WTC11 (cell line): ENCODE measurements around the gene LCNL1. TPM values are rescaled to one million over a fixed set of nuclear protein-coding genes. Genes with fewer than 3 reads are reported as not detected.

ENCODE experiments used
- ATAC-seq: fragments of 200-7000 bp; cut with Tn5 transposase; 2 replicates; pipeline ENCODE4 v1.10.0; 2021; ENCODE audit warnings: mild to moderate bottlenecking, moderate library complexity
- CTCF ChIA-PET: fragments of 300-600 bp; sonication (Branson Sonifier 250); formaldehyde crosslinking; loops from one replicate; lab custom pipeline; 2021; ENCODE audit warnings: antibody characterized with exemption; lab: Charles Lee
- POLR2A ChIA-PET: fragments of 350-600 bp; sonication (Branson Sonifier 250); formaldehyde crosslinking; loops from one replicate; lab custom pipeline; 2021; ENCODE audit warnings: antibody characterized with exemption; lab: Charles Lee
- DNase-seq: peaks from one replicate; pipeline ENCODE4 v3.0.0; 2021; ENCODE audit warnings: low spot score
- H3K27ac Mint-ChIP-seq: 2 replicates; pipeline ENCODE4 v1.8.0; 2021; ENCODE audit warnings: mixed read lengths
- H3K27me3 Mint-ChIP-seq: 2 replicates; pipeline ENCODE4 v1.8.0; 2021; ENCODE audit warnings: low read depth, mild to moderate bottlenecking, moderate library complexity, mixed read lengths
- H3K36me3 Mint-ChIP-seq: 2 replicates; pipeline ENCODE4 v1.8.0; 2021; ENCODE audit warnings: mixed read lengths
- H3K4me1 Mint-ChIP-seq: 2 replicates; pipeline ENCODE4 v1.8.0; 2022; ENCODE audit warnings: mixed read lengths
- H3K4me3 Mint-ChIP-seq: 2 replicates; pipeline ENCODE4 v1.8.0; 2021; ENCODE audit warnings: mild to moderate bottlenecking, moderate library complexity, mixed read lengths
- H3K9me3 Mint-ChIP-seq: 2 replicates; pipeline ENCODE4 v1.8.0; 2021; ENCODE audit warnings: mixed read lengths
- ATF1 ChIP-seq: sonication (generic); formaldehyde crosslinking; IDR thresholded peaks from 2 replicates; pipeline ENCODE4 v1.8.1; 2023; ENCODE audit warnings: mild to moderate bottlenecking, moderate library complexity, missing genetic modification reagents
- CREB1 ChIP-seq: sonication (generic); formaldehyde crosslinking; IDR thresholded peaks from 2 replicates; pipeline ENCODE4 v1.8.0; 2023; ENCODE audit warnings: mild to moderate bottlenecking, missing genetic modification reagents
- CREM ChIP-seq: sonication (generic); formaldehyde crosslinking; IDR thresholded peaks from 2 replicates; pipeline ENCODE4 v1.8.1; 2022; ENCODE audit warnings: mild to moderate bottlenecking, missing genetic modification reagents, moderate library complexity
- FOXK1 ChIP-seq: sonication (generic); formaldehyde crosslinking; IDR thresholded peaks from 2 replicates; pipeline ENCODE4 v1.8.0; 2022; ENCODE audit warnings: mild to moderate bottlenecking, moderate library complexity, missing genetic modification reagents
- IRF2 ChIP-seq: sonication (generic); formaldehyde crosslinking; IDR thresholded peaks from 2 replicates; pipeline ENCODE4 v1.8.0; 2022; ENCODE audit warnings: low read depth, missing genetic modification reagents, borderline replicate concordance
- KAT7 ChIP-seq: sonication (generic); formaldehyde crosslinking; IDR thresholded peaks from 2 replicates; pipeline ENCODE4 v1.8.1; 2023; ENCODE audit warnings: missing genetic modification reagents, mild to moderate bottlenecking, borderline replicate concordance
- MXD4 ChIP-seq: fragments of 250-450 bp; sonication (Bioruptor Pico); IDR thresholded peaks from 2 replicates; pipeline ENCODE4 v1.8.0; 2021; ENCODE audit warnings: mild to moderate bottlenecking, moderate library complexity, borderline replicate concordance
- NFE2L1 ChIP-seq: sonication (generic); formaldehyde crosslinking; IDR thresholded peaks from 2 replicates; pipeline ENCODE4 v1.8.1; 2023; ENCODE audit warnings: missing genetic modification reagents
- NR1H2 ChIP-seq: sonication (generic); formaldehyde crosslinking; IDR thresholded peaks from 2 replicates; pipeline ENCODE4 v1.9.0; 2021; ENCODE audit warnings: mild to moderate bottlenecking, moderate library complexity, missing genetic modification reagents
- NR3C1 ChIP-seq: sonication (generic); formaldehyde crosslinking; conservative IDR thresholded peaks from 2 replicates; pipeline ENCODE4 v1.8.1; 2023; ENCODE audit warnings: low read depth, mild to moderate bottlenecking, missing genetic modification reagents
- SOX15 ChIP-seq: fragments of 250-450 bp; sonication (Bioruptor Pico); IDR thresholded peaks from 2 replicates; pipeline ENCODE4 v1.9.0; 2021; ENCODE audit warnings: mild to moderate bottlenecking
- TEAD1 ChIP-seq: sonication (generic); formaldehyde crosslinking; IDR thresholded peaks from 2 replicates; pipeline ENCODE4 v1.8.0; 2022; ENCODE audit warnings: mild to moderate bottlenecking, missing genetic modification reagents
- ZBTB21 ChIP-seq: sonication (generic); formaldehyde crosslinking; IDR thresholded peaks from 2 replicates; pipeline ENCODE4 v1.8.1; 2023; ENCODE audit warnings: mild to moderate bottlenecking, missing genetic modification reagents, borderline replicate concordance
- ZNF121 ChIP-seq: sonication (generic); formaldehyde crosslinking; IDR thresholded peaks from 2 replicates; pipeline ENCODE4 v1.8.0; 2023; ENCODE audit warnings: missing genetic modification reagents
- ZNF219 ChIP-seq: sonication (generic); formaldehyde crosslinking; IDR thresholded peaks from 2 replicates; pipeline ENCODE4 v1.8.0; 2023; ENCODE audit warnings: missing genetic modification reagents, mild to moderate bottlenecking, borderline replicate concordance
- ZNF671 ChIP-seq: fragments of 250-450 bp; sonication (Bioruptor Pico); IDR thresholded peaks from 2 replicates; pipeline ENCODE4 v1.8.0; 2021; ENCODE audit warnings: mild to moderate bottlenecking
- total RNA-seq: library from RNA; stranded (reverse); gene quantifications from 3 replicates; pipeline ENCODE4 v1.2.3, GENCODE V29; 2021
- TF ChIP-seq, protein P1 (sequence below): fragments of 250-450 bp; sonication (Bioruptor Pico); IDR thresholded peaks from 2 replicates; pipeline ENCODE4 v1.9.0; 2021; ENCODE audit warnings: mild to moderate bottlenecking, borderline replicate concordance
- TF ChIP-seq, protein P2 (sequence below): sonication (generic); formaldehyde crosslinking; IDR thresholded peaks from 2 replicates; pipeline ENCODE4 v1.8.0; 2022; ENCODE audit warnings: mild to moderate bottlenecking, missing genetic modification reagents
- TF ChIP-seq, protein P3 (sequence below): sonication (generic); formaldehyde crosslinking; IDR thresholded peaks from 2 replicates; pipeline ENCODE4 v1.8.1; 2023; ENCODE audit warnings: mild to moderate bottlenecking, missing genetic modification reagents
- TF ChIP-seq, protein P4 (sequence below): sonication (generic); formaldehyde crosslinking; IDR thresholded peaks from 2 replicates; pipeline ENCODE4 v1.8.0; 2023; ENCODE audit warnings: missing genetic modification reagents, mild to moderate bottlenecking, borderline replicate concordance

Gene LCNL1
- total RNA-seq, 1 experiment from 2014 or later: 0.50 TPM

DNA sequence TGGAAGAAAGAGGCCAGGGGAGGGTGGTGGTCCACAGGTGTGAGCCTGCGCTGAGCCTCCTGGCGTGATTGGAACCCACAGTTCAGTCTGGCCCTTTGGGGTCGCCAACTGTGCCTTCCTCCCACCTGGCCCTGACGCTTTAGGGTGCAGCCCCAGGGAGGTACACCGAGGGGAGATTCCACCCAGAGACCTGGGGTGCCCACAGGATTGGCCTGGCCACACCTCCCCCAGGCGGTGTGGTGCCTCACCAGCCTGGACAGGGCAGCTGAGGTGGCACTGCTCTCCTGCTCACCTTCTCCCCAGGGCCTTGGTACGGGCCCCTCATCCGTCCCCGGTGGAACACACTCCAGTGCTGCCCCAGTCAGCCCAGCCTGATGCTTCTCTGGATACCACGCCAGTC, 14.6 kb downstream of the LCNL1 start:
- POLR2A ChIA-PET: no interaction called here
- no peak overlapping the region for H3K27ac Mint-ChIP-seq
- no peaks in the 10 kb centered on the region for H3K9me3 Mint-ChIP-seq
- ATAC-seq (no peak), DNase-seq (no peak)
- TF ChIP-seq MXD4 (CRISPR knock-in tag) (no peak), IRF2 (CRISPR knock-in tag) (no peak), NR1H2 (no peak), TEAD1 (CRISPR knock-in tag) (no peak)
- H3K36me3 Mint-ChIP-seq: no peaks in the 10 kb centered on the region
- H3K27me3 Mint-ChIP-seq: no peaks in the 10 kb centered on the region
- CTCF ChIA-PET: interaction anchor here (0.7 to 4.2 kb wide), 6 partner anchors 14 to 49 kb away, joined by 3 to 53 read pairs (median 16); partner anchors contain the start of genes ABCA2 and NPDC1
- no peak overlapping the region; the same call in 1 of the 2 replicates for H3K4me3 Mint-ChIP-seq
- H3K4me1 Mint-ChIP-seq: peaks cover 4% of the 10 kb centered on the region; the same call in 1 of the 2 replicates

DNA sequence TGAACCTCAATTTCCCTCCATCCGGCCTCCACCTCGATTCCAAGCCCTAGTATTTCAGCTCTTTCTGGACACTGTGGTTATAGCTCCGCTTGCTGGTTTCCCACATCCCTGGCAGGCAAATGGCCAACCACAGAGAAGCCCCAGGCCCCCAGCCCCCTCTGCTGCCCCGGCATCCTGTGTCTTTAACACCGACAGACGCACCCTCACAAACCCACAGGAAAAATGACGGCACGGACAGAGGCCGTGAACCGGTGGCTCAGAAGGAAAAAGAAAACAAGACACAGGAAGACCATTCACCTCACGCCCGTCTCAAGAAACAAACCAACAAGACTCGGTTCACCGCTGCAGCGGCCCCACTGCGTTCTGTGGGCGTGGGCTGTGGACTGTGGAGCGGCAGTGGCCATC, 15.0 kb downstream of the LCNL1 start:
- Mint-ChIP-seq H3K4me3 (no peak overlapping the region; the same call in 1 of the 2 replicates), H3K27me3 (no peaks in the 10 kb centered on the region), H3K4me1 (peaks cover 4% of the 10 kb centered on the region; the same call in 1 of the 2 replicates), H3K36me3 (no peaks in the 10 kb centered on the region), H3K27ac (no peak overlapping the region), H3K9me3 (no peaks in the 10 kb centered on the region)
- no peak for DNase-seq
- POLR2A ChIA-PET: no interaction called here
- ATAC-seq: no peak
- CTCF ChIA-PET: interaction anchor here (0.7 to 2.8 kb wide), 2 partner anchors 20 to 50 kb away, joined by 3 to 18 read pairs; no protein-coding TSS in a partner anchor
- TF ChIP-seq, protein P1, sequence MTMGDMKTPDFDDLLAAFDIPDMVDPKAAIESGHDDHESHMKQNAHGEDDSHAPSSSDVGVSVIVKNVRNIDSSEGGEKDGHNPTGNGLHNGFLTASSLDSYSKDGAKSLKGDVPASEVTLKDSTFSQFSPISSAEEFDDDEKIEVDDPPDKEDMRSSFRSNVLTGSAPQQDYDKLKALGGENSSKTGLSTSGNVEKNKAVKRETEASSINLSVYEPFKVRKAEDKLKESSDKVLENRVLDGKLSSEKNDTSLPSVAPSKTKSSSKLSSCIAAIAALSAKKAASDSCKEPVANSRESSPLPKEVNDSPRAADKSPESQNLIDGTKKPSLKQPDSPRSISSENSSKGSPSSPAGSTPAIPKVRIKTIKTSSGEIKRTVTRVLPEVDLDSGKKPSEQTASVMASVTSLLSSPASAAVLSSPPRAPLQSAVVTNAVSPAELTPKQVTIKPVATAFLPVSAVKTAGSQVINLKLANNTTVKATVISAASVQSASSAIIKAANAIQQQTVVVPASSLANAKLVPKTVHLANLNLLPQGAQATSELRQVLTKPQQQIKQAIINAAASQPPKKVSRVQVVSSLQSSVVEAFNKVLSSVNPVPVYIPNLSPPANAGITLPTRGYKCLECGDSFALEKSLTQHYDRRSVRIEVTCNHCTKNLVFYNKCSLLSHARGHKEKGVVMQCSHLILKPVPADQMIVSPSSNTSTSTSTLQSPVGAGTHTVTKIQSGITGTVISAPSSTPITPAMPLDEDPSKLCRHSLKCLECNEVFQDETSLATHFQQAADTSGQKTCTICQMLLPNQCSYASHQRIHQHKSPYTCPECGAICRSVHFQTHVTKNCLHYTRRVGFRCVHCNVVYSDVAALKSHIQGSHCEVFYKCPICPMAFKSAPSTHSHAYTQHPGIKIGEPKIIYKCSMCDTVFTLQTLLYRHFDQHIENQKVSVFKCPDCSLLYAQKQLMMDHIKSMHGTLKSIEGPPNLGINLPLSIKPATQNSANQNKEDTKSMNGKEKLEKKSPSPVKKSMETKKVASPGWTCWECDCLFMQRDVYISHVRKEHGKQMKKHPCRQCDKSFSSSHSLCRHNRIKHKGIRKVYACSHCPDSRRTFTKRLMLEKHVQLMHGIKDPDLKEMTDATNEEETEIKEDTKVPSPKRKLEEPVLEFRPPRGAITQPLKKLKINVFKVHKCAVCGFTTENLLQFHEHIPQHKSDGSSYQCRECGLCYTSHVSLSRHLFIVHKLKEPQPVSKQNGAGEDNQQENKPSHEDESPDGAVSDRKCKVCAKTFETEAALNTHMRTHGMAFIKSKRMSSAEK: no peak
- TF ChIP-seq, protein P2, sequence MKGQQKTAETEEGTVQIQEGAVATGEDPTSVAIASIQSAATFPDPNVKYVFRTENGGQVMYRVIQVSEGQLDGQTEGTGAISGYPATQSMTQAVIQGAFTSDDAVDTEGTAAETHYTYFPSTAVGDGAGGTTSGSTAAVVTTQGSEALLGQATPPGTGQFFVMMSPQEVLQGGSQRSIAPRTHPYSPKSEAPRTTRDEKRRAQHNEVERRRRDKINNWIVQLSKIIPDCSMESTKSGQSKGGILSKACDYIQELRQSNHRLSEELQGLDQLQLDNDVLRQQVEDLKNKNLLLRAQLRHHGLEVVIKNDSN (CRISPR knock-in tag): no peak
- no peak for TF ChIP-seq KAT7 (CRISPR knock-in tag)
- TF ChIP-seq CREB1 (CRISPR knock-in tag): no peak
- TF ChIP-seq ZNF671 (CRISPR knock-in tag): no peak
- TF ChIP-seq CREM (CRISPR knock-in tag): no peak
- no peak for TF ChIP-seq FOXK1
- TF ChIP-seq, protein P3, sequence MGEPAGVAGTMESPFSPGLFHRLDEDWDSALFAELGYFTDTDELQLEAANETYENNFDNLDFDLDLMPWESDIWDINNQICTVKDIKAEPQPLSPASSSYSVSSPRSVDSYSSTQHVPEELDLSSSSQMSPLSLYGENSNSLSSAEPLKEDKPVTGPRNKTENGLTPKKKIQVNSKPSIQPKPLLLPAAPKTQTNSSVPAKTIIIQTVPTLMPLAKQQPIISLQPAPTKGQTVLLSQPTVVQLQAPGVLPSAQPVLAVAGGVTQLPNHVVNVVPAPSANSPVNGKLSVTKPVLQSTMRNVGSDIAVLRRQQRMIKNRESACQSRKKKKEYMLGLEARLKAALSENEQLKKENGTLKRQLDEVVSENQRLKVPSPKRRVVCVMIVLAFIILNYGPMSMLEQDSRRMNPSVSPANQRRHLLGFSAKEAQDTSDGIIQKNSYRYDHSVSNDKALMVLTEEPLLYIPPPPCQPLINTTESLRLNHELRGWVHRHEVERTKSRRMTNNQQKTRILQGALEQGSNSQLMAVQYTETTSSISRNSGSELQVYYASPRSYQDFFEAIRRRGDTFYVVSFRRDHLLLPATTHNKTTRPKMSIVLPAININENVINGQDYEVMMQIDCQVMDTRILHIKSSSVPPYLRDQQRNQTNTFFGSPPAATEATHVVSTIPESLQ: no peak
- TF ChIP-seq ZNF219 (CRISPR knock-in tag): no peak

DNA sequence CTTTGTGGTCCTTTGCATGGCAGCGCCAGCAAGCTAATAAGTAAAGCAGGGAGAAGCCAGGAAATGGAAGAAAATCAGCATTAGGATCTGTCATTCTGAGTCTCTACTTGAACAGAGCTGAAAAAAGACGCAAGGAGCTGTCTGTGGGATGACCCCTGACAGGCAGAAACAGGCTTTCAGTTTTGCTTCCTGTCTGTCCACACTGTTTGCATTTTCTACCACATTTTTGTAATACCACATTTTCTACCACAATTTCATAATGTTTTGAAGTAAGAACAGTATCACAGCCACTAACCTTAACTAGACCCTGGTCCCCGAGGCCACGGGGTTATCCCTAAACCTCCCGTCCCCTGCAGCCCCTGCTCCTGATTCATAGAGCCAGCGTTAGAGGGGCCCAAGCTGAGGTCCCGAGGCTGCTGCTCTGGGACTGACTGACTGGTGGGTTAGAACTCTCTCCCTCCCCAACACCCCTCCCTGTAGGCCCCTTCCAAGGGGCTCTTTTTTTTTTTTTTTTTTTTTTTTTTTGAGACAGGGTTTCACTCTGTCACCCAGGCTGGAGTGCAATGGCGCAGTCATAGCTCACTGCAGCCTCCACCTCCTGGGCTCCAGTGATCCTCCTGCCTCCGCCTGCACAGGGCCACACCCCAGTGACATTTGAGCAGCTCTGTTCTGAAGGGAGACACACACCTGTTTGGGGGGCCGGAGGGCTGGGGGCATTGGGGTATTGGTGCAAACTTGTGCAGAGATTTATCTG, 17.6 kb downstream of the LCNL1 start:
- Mint-ChIP-seq H3K4me3 (no peak overlapping the region), H3K36me3 (peaks cover 6% of the 10 kb centered on the region; the same call in 1 of the 2 replicates), H3K27me3 (peaks cover 6% of the 10 kb centered on the region; the same call in 1 of the 2 replicates), H3K4me1 (0 out of 2 replicates have a peak, but pooled peaks cover 4% of the 10 kb centered on the region), H3K9me3 (peaks cover 8% of the 10 kb centered on the region), H3K27ac (no peak overlapping the region)
- ATAC-seq: no peak
- CTCF ChIA-PET: interaction anchor here (0.9 to 3.2 kb wide), 8 partner anchors 8 to 158 kb away, joined by 3 to 20 read pairs (median 5); partner anchors contain the start of genes AJM1 and PAXX
- DNase-seq: no peak
- POLR2A ChIA-PET: interaction anchor here (0.6 to 1.8 kb wide), 2 partner anchors 8 to 9 kb away, joined by 3 to 4 read pairs; no protein-coding TSS in a partner anchor
- TF ChIP-seq SOX15 (CRISPR knock-in tag): no peak
- no peak for TF ChIP-seq ATF1
- no peak for TF ChIP-seq ZBTB21 (CRISPR knock-in tag)
- no peak for TF ChIP-seq TEAD1 (CRISPR knock-in tag)
- no peak for TF ChIP-seq NR3C1 (CRISPR knock-in tag)
- TF ChIP-seq NFE2L1: no peak
- no peak for TF ChIP-seq ZNF219 (CRISPR knock-in tag)
- TF ChIP-seq, protein P4, sequence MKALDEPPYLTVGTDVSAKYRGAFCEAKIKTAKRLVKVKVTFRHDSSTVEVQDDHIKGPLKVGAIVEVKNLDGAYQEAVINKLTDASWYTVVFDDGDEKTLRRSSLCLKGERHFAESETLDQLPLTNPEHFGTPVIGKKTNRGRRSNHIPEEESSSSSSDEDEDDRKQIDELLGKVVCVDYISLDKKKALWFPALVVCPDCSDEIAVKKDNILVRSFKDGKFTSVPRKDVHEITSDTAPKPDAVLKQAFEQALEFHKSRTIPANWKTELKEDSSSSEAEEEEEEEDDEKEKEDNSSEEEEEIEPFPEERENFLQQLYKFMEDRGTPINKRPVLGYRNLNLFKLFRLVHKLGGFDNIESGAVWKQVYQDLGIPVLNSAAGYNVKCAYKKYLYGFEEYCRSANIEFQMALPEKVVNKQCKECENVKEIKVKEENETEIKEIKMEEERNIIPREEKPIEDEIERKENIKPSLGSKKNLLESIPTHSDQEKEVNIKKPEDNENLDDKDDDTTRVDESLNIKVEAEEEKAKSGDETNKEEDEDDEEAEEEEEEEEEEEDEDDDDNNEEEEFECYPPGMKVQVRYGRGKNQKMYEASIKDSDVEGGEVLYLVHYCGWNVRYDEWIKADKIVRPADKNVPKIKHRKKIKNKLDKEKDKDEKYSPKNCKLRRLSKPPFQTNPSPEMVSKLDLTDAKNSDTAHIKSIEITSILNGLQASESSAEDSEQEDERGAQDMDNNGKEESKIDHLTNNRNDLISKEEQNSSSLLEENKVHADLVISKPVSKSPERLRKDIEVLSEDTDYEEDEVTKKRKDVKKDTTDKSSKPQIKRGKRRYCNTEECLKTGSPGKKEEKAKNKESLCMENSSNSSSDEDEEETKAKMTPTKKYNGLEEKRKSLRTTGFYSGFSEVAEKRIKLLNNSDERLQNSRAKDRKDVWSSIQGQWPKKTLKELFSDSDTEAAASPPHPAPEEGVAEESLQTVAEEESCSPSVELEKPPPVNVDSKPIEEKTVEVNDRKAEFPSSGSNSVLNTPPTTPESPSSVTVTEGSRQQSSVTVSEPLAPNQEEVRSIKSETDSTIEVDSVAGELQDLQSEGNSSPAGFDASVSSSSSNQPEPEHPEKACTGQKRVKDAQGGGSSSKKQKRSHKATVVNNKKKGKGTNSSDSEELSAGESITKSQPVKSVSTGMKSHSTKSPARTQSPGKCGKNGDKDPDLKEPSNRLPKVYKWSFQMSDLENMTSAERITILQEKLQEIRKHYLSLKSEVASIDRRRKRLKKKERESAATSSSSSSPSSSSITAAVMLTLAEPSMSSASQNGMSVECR (CRISPR knock-in tag): no peak
- TF ChIP-seq ZNF121 (CRISPR knock-in tag): no peak
